HG02759 (cell line): ENCODE data around the gene CEP128.

Experiments used
- ATAC-seq: cut with Tn5 transposase; IDR thresholded peaks from one replicate; pipeline ENCODE4 v1.9.1; 2021; ENCODE audit warnings: mild to moderate bottlenecking, moderate library complexity; ENCODE audit not compliant: unreplicated experiment

CEP128 gene

DNA sequence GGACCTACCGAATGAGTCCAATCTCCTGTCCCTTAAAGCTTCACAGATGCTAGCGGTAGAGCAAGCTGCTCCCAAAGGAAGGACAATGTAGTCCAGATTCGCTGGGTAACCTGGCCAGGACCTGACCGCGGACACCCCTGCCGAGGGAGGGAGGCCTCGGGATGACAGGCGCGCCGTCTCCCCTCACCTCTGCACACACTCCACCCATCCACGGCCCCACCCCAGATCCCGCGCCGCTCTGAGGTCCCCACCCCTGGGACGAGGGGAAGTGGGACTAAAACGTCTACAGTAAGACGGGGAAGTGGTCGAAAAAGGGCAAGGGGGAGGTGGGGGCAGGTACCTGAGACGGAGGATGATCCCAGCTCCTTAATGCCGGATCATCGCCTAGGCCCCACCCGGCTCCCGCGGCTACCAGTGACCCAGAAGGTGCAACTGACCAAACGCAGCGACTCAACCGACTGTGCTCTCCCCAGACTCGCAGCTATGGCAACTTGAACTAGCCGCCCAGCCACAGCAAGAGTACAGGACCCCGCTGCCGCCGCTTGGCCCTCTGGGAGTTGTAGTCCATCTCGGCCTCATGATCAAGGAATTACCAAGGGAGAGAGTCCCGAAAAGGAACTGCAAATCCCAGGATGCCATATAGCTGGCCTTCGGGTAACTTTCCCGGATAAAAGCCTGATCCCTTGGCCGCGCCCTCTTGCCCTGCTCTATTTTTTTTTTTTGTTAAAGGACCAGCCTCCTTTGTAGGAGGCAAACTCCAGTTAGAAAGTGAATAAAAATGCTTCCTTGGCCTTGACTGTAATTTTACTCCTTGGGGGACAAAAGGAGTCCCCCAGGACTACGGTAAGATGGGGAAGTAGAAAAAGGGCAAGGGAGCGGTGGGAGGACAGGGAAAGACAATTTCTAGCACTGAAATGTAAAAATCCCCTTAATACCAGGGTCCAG lies at the start of gene CEP128:
CEP128 (minus strand) TSS at position 498 of the 945 bp plus-strand sequence.
- ATAC-seq: peak; percentile 99

DNA sequence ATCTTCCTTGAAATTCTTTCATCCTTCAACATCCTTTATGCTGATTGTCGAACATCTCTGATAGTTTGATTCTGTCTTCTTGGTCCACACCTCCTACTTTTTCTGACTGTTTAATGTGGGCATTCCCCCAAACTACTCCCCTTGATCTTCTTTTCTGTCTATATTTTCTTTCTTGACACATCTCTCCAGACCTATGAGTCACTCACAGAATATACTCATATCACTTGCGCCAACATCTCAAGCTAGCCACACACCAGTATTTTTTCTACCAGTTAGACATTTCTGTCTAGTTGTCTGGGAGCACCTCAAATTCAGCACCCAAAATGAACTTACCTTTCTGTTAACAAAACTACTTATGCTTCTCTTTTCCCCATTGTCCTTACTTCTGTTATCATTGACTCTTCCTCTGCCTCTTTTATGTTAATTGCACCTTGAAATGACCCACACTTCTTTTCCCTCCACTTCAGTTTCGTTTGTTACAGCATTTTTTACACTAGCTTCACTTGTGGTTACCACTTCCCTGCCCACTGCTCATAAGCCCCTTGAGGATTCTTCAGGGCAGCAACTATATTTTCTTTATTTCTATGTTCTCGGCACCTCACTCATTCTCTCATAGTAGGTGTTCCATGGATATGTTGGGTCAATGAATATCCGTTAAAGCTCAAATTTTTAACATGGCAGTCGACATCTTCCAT lies 47.3 kb upstream of the CEP128 start:
- ATAC-seq: no peak

DNA sequence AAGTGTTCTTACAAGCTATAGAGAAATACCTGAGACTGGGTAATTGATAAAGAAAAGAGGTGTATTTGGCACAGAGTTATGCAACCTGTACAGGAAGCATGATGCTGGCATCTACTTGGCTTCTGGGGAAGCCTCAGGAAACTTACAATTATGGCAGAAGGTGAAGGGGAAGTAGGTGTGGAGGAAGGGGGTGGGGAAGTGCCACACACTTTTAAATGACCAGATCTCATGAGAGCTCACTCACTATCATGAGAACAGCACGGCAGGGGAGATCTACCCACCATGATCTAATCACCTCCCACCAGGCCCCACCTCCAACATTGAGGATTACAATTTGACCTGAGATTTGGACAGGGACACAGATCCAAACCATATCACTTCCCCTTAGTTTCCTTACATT lies 46.7 kb upstream of the CEP128 start:
- no peak for ATAC-seq

DNA sequence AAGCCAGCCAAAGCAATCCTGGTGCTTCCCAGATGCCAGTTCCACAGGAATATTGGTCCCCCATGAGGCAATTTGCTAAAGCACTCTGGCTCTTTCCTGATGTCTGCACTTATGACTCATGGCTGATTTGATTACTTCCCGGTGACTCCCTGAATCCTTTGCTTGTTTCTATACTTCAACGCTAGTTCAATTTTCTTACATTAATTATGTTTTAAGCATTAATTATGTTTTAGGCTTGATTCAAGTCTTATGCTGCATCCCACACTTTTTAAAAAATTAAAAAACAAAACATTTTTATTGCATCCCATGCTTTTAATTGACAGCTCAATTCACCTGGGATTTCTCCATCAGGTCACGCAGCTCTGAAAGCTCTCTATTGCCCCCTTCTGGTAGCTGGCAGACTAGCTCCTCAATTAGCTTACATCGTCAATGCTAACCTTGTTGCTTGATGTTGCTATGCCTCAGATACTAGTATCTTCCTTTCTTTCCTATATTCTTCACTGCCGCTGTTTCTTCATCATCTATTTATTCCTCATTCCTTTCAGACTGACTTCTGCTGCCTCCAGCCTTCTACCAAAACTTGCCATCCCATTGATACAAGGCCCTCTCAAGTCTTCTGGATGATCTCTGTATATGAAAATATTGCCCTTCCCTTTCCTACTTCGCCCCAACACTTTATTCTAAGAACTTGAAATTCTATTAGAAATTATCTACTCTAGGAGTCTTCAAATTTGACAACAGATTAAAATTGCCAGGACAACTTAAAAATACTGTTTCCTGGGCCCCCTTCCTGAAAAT lies 45.9 kb upstream of the CEP128 start:
- peak; percentile 79 for ATAC-seq

DNA sequence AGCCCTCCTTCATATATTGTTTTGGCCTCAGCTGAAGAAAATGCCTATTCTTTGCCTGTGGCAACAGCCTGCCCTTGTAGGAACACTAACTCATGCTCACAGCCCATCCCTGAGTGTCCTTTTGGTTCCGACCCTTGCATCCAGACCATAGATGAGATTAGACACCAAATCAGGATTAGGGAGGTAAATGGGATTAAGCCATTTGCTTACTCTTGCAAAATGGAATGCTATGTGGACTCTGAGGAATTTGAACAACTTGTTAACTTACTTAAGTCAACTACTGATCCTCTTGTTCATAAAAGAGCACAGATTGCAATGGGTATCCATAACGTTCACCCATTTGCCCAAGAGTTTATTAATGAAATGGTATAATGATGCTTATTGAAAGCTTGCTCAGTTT lies 41.2 kb upstream of the CEP128 start:
- no peak for ATAC-seq

DNA sequence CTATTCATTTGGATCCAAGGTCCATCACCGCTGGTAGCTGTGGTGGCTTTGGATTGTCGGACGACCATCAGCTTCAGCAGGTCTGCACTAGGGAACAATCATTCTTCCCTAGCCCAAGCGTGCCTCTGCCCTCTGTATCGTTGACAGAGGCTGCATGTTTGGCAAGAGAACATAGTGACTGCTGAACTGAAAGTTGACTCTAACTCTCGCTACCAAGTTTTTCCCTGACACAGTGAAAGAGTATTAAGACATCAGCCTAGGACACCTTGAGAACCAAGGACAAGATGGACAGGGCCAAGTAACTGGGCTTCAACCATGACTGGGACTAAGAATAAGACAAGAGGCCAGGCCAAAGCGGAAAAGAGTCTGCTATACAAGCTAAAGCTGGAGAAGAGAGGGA lies 40.1 kb upstream of the CEP128 start:
- ATAC-seq: no peak

DNA sequence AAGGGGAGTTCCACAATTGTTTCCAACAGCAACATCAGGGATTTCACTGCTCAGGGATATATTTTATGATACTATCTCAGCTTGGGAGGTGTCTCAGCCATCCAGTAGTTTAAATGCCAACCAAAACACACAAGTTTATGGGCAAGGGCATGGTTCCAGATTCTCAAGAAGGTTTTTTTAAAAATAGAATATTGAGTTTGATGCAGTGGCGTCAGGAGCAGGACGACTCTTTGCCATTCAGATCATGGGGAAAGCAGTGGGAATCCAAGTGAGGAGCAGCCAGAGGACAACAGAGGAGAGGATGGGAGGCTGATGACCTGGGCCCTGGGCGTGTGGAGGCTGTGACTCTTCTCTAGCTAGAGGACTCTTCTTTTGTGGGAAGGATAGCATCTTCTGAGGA lies 39.6 kb upstream of the CEP128 start:
- ATAC-seq: no peak

DNA sequence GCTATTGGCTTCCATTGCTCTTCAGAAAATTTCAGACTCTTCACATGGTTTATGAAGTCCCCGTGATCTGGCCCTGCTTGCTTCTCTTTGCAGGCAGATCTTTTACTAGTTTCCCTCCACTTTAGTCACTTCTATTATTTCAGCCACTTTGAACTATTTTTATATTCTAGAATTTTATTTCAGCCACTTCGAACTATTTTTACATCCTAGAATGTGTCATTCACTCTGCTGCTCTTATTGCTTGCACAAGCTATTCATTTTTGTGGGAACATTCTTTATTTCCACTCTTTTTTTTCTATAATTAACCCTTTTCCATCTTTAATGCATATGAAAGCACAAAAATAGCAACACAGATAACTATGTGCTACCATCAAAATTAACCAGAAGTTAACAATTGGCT lies 38.4 kb upstream of the CEP128 start:
- ATAC-seq: no peak

DNA sequence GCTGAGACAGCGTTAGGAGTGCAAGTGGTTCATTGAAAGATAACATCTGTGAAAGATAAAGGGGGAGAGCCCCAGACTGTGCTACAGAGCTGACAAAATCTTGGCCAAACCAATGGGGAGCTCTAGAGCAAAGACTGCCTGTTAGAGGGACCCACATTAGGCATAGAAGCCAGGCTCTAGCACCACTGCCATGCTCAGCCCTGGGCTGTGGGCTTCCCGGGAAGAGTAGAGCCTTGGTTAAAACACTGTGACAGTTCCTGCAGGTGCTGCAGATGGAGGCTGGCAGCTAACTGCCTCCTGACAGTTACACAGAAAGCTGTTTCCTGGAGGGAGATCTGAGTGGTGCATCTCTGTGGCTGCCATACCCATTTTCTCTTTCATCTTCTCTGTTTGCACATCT lies 36.9 kb upstream of the CEP128 start:
- no peak for ATAC-seq

DNA sequence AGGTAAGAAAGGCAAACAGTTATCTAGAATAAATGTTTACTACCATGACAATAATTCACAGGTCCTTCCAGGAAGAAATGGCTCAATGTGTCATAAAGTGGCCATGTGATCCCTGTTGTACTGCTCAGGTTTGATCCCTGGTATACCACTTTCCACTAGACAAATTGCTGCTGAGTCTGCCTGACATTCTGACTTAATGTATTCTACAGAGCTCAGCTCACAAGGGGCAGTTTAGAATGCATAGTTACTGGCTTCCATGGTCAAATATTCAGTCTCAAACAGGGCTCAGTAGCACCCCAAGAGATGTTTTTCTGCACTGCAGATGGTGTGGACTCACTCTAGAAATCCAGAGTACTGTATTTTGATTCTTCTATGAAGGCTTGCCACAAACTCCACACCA lies 35.7 kb upstream of the CEP128 start:
- ATAC-seq: peak; percentile 52

DNA sequence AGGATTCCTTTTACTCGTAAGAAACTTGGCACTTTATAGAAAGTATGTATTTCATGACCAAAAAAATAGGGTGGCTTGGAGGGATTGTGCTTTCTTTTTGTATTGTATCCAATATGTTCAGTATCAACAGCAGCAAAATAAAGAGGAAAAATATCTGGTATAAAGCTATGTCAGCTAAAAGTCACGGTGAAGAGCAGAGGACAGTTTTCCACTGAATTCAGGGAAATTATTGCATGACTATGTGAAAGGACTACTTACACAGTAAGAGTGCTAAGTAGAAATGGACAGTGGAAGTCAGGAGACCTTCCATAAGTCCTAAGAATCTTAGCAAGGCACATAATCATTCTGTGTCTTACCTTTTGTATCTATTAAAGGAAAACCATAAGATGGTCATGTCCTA lies 33.1 kb upstream of the CEP128 start:
- ATAC-seq: no peak

DNA sequence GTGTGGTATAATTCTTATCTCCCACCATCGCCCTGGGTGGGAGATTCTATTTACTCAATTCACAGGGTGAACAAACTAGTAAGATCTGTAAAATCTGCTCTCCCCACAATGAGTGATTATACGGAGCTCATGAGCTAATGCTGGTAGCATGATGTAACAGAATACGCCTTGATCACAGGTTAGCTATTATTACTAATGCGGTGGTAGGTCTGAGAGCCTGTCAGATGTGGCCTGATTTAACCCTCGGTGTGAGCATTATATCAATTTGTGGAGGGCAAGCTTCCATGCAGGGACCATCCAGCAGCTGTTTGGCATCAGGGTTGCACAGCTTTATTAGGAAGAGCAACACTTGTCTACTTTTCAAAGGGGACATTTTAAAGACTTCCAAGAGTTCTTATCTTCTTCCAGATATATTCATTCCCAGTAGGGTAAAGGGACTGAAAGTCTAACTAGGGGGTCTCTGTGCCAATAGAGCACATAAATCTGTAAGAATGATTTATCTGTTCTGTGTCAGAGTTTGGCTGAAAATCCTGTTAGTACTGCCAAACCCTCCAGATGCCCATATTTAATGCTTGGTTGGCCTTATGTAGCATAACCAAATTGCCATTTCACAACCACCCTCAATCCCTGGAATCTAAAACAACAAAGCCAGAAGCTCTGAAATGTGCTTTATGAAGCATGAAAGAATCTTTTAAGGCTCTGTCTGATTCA lies 32.5 kb upstream of the CEP128 start:
- no peak for ATAC-seq

DNA sequence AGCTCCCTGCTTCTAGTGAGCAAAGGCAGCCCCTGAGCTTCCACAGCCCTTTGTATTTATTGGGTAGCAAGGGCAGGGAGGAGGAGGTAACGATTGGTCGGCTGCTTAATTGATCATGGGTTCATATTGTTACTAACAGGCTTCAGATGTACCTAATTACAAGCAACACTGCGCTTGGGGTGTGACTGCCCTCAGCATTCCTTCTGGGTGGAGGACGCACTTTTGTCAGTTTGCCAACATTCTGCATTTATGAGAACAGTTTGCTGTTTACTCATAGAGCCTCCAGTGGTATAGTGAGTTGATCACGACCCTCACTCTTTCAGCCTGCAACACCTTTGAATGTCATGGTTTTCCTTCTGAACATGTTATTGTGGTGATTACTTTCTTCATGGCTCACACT lies 23.5 kb upstream of the CEP128 start:
- no peak for ATAC-seq

DNA sequence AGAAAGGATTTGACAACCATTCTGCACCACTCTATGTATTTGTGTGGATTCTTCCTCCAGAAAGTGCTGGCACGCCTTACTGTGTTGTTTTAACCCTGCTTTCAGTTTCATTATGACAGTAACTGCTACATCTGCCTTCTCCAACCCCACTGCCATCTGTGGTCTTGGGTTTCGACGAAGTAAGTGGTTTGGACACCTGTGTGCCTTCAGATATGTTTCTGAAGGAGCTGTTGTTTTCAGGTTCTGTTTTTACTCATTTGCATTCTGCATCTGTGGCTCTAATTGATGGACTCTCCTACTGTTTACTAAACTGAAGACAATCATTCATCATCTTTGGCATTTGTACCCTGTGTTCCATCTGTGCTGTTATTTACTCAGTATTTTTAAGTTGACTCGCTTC lies 18.0 kb upstream of the CEP128 start:
- ATAC-seq: peak; percentile 98

DNA sequence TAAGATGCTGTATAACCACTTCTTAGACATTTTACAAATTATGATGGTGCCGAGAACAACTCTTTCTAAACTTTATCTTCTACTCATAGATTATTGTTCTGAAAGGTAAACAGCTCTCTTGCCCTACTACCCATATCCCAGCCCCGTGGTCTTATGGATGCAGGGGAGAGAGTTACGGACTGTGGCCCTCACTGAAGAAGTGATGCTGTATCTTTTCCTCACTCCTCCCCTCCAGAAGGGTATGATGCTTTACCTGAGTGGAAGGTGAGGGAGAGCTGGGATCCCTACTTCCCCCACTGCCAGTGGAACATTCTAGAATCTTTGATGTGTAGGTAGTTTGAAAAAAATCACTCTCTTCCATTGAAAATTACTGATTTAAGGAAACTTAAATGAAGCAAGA lies 17.4 kb upstream of the CEP128 start:
- no peak for ATAC-seq

DNA sequence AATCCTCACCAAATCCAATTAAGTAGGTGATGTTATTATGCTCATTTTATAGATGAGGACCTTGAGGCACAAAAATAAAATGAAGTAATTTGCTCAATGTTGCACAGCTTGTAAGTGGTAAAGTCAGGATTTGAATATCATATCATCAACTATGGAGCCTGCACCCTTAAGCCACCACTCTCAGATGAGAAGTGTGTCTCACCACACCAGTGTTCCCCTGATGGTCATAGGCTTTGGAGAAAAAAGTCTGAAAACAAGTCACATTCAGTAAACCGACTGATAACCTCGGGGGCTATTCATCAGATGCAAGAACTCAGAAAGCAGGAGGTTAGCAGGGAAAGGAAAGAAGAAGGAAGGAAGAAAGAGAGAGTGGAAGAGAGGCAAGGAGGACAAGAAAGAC lies 16.7 kb upstream of the CEP128 start:
- ATAC-seq: no peak

DNA sequence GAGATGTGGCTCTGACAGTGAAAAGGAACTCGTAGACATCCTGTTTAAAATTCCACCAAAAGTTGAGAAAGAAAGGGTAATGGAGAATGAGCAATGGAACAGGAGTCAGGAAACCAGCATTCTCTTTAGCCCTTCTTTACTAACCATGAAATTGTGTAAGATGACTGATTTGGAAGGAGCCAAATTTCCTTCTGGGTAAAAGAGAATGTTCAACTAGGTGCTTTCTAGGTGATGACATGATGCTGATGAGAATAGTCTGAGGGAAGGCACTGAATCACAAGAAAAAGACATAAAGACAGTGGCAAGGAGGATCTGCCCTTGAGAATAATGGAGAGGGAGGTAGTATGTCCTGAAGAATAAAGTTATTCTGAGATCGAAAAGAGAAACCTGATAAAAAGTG lies 16.1 kb upstream of the CEP128 start:
- ATAC-seq: no peak

DNA sequence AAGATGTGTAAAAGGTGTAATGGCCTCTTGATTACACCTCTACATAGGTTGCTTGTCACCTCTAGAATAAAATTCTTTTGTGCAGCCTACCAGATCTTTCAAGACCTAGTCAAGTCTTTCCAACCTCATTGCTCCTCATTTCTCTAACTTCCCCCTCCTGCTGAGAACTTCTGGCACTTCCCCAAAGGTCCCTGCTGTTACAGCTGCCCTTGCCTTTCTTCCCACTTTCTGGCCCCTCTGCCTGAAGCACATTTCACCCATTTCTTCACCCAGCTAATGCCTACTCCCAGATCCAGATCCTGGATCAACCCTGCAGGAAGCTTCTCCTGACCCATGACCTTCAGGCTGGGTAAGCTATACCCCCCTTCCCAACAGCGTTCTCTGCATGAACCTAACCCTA lies 15.4 kb upstream of the CEP128 start:
- no peak for ATAC-seq

DNA sequence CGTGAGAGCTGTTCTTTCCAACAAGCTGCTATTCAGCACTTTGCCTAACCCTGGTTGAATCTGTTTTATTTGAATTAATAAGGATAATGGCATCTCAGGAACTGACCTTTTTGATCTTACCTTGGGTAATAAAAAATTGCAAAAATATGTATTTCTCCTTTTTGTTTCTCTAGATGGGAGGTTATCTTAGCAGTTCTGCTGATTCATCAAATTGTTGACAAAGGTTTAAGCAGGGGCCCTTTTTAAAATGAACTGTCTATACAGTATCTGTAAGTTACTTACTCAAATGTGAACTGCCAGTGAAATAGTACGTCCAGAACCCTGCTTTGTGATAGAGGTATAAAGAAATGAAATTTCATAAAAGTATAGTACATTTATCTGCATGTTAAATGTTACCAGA lies 14.6 kb upstream of the CEP128 start:
- ATAC-seq: no peak

DNA sequence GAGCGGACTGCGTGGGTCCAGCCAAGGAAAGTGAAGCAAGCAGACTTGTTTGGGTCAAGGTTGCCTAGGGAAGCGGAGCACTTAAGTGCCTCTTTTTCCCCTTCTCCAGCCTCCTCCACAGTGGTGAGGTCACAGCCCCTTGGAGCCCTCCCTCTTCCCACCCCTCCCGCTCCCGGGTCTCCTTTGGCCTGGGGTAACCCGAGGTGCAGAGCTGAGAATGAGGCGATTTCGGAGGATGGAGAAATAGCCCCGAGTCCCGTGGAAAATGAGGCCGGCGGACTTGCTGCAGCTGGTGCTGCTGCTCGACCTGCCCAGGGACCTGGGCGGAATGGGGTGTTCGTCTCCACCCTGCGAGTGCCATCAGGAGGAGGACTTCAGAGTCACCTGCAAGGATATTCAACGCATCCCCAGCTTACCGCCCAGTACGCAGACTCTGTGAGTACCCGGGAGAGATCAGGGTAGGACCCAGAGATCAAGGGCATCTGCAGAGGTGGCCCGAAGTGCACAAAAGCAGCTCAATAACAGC lies 13.9 kb upstream of the CEP128 start, which contains the start of gene TSHR:
TSHR (plus strand) TSS at position 206 of the 526 bp plus-strand sequence; CDS start at position 266, 60 bp downstream.
- ATAC-seq: no peak
